Mammary microvascular endothelial cell (primary cell): ENCODE results near the gene GTF3C6. TPM values are rescaled to one million over a fixed set of nuclear protein-coding genes. Genes with fewer than 3 reads are reported as not detected.

Experiments used
- total RNA-seq: library from RNA; depleted of rRNA; stranded (reverse); fragments of >200 nt; gene quantifications from 2 replicates; pipeline ENCODE4 v1.2.3, GENCODE V29; 2015

GTF3C6 gene
- 74.5 and 77.4 TPM in 2 replicates for total RNA-seq

GRCh38 chr6:110958329-110959192 is at the start of gene GTF3C6:
TSS of gene GTF3C6 (plus strand) at chr6:110958706. CDS start at chr6:110958770, 64 bp downstream.

Other genes with a start within 250 kb of the GTF3C6 start
- gene CDK19, start 143.2 kb upstream of the GTF3C6 start, total RNA-seq, result 3.9 and 4.6 TPM in 2 replicates
- 61.0 and 62.9 TPM in 2 replicates for gene AMD1, start 83.9 kb upstream of the GTF3C6 start, total RNA-seq
- gene RPF2, start 23.3 kb downstream of the GTF3C6 start, total RNA-seq, result 32.7 and 41.9 TPM in 2 replicates
- not detected in 2 replicates for gene SLC16A10, start 128.8 kb downstream of the GTF3C6 start, total RNA-seq